HCT116 (cell line): ENCODE results near the gene ITPK1. TPM values are rescaled to one million over a fixed set of nuclear protein-coding genes. Genes with fewer than 3 reads are reported as not detected.

ENCODE experiments used
- ATAC-seq: fragments of 200-7000 bp; cut with Tn5 transposase; 2 replicates; pipeline ENCODE4 v1.9.1; 2020; ENCODE audit warnings: mild to moderate bottlenecking, moderate library complexity
- BruUV-seq: library from RNA; stranded (reverse); fragments of 400-500 nt; replicated peaks from 2 replicates; lab custom pipeline; 2021; lab: Mats Ljungman, UMichigan
- CTCF ChIA-PET: fragments of 300-600 bp; sonication (Branson Sonifier 250); formaldehyde crosslinking; loops from one replicate; lab custom pipeline; 2021; ENCODE audit warnings: antibody characterized with exemption; lab: Charles Lee
- POLR2A ChIA-PET: fragments of 300-600, 350-600 bp; sonication (Branson Sonifier 250); formaldehyde crosslinking; loops from one replicate; lab custom pipeline; 2021; ENCODE audit warnings: antibody characterized with exemption; lab: Charles Lee
- RAD21 ChIA-PET, 2 experiments: fragments of 300-600 bp; sonication (Branson Sonifier 250); formaldehyde crosslinking; loops; one replicate each; lab custom pipeline; 2023; ENCODE audit warnings: low total read pairs in 2 of 2; ENCODE audit not compliant: uncharacterized antibody in 2 of 2, unreplicated experiment in 2 of 2, low non-redundant PET in 1 of 2; lab: Charles Lee
- DNase-seq: peaks from one replicate; pipeline ENCODE4 v3.0.0-alpha.2; 2010; ENCODE audit warnings: low read depth, low spot score
- H2AFZ ChIP-seq: fragments of 200-600 bp; shearing (Covaris generic), sonication (generic); 2 replicates; pipeline ENCODE4 v1.6.1; 2017; ENCODE audit warnings: low read depth, mixed run types, mixed read lengths, antibody characterized with exemption, low read length; ENCODE audit not compliant: poor library complexity, severe bottlenecking
- H3K27ac ChIP-seq: 2 replicates; pipeline ENCODE4 v1.5.1; 2012; ENCODE audit warnings: low read depth, low read length
- H3K27me3 ChIP-seq: fragments of 200-600 bp; sonication (generic); 2 replicates; pipeline ENCODE4 v1.6.1; 2016; ENCODE audit warnings: mixed run types, low read length, mixed read lengths; ENCODE audit not compliant: insufficient read depth
- H3K36me3 ChIP-seq, 2 experiments: fragments of 200-500 bp in 1 of 2; fragments of 200-600 bp in 1 of 2; sonication (Bioruptor generic) in 1 of 2; sonication (generic) in 1 of 2; 2 replicates each; pipeline versions ENCODE4 v1.5.1 to v1.6.1; 2014 to 2016; ENCODE audit warnings: low read length in 2 of 2, inconsistent platforms in 1 of 2, mixed read lengths in 1 of 2, mixed run types in 1 of 2; ENCODE audit not compliant: insufficient read depth in 2 of 2, control insufficient read depth in 1 of 2
- H3K4me1 ChIP-seq, 2 experiments: fragments of 200-600 bp in 1 of 2; sonication (generic) in 1 of 2; 2 replicates each; pipeline versions ENCODE4 v1.5.1 to v1.6.1; 2012 to 2017; ENCODE audit warnings: low read length in 2 of 2, inconsistent platforms in 1 of 2, mild to moderate bottlenecking in 1 of 2, mixed read lengths in 1 of 2, mixed run types in 1 of 2, moderate library complexity in 1 of 2; ENCODE audit not compliant: insufficient read depth in 2 of 2, control insufficient read depth in 1 of 2
- H3K4me2 ChIP-seq: fragments of 200-600 bp; sonication (generic); 2 replicates; pipeline ENCODE4 v1.6.1; 2017; ENCODE audit warnings: mixed run types, low read length, mixed read lengths
- H3K4me3 ChIP-seq, 2 experiments: fragments of 200-600 bp in 1 of 2; sonication (generic) in 1 of 2; replicated peaks in 1 of 2; 2 replicates each; pipeline ENCODE4 v1.5.1; 2011 to 2016; ENCODE audit warnings: low read length in 2 of 2, control low read depth in 1 of 2, low read depth in 1 of 2, mild to moderate bottlenecking in 1 of 2, mixed read lengths in 1 of 2, mixed run types in 1 of 2
- H3K79me2 ChIP-seq: fragments of 200-600 bp; sonication (generic); 2 replicates; pipeline ENCODE4 v1.6.1; 2017; ENCODE audit warnings: mild to moderate bottlenecking, mixed run types, low read length, moderate library complexity, mixed read lengths; ENCODE audit not compliant: insufficient read depth
- H3K9ac ChIP-seq: fragments of 200-600 bp; sonication (generic); 2 replicates; pipeline ENCODE4 v1.6.1; 2016; ENCODE audit warnings: low read length, mixed read lengths
- H3K9me2 ChIP-seq: fragments of 200-600 bp; sonication (generic), shearing (Covaris generic); 2 replicates; pipeline ENCODE4 v1.6.1; 2017; ENCODE audit warnings: mixed run types, mild to moderate bottlenecking, moderate library complexity; ENCODE audit not compliant: insufficient read depth
- H3K9me3 ChIP-seq, 2 experiments: fragments of 200-500 bp in 1 of 2; fragments of 200-600 bp in 1 of 2; sonication (Bioruptor generic) in 1 of 2; sonication (generic) in 1 of 2; 2 replicates each; pipeline ENCODE4 v1.6.1; 2014 to 2017; ENCODE audit warnings: low read length in 2 of 2, mixed read lengths in 2 of 2, inconsistent platforms in 1 of 2, low read depth in 1 of 2, mild to moderate bottlenecking in 1 of 2, mixed run types in 1 of 2, moderate library complexity in 1 of 2; ENCODE audit not compliant: control insufficient read depth in 1 of 2, insufficient read depth in 1 of 2
- H4K20me1 ChIP-seq: fragments of 200-600 bp; sonication (generic), shearing (Covaris generic); 2 replicates; pipeline ENCODE4 v1.6.1; 2017; ENCODE audit warnings: mixed run types, mild to moderate bottlenecking, moderate library complexity; ENCODE audit not compliant: insufficient read depth
- EZH2 ChIP-seq: fragments of 200-600 bp; sonication (generic); IDR thresholded peaks from 2 replicates; pipeline ENCODE4 v1.6.1; 2017; ENCODE audit warnings: antibody characterized with exemption, mixed run types
- RAD21 ChIP-seq: IDR thresholded peaks from 2 replicates; pipeline ENCODE4 v1.6.1; 2012; ENCODE audit warnings: low read depth, mild to moderate bottlenecking
- YY1 ChIP-seq: IDR thresholded peaks from 2 replicates; pipeline ENCODE4 v1.6.1; 2011; ENCODE audit warnings: low read length, low read depth, moderate library complexity, mild to moderate bottlenecking; ENCODE audit not compliant: insufficient replicate concordance; ENCODE audit errors: extremely low read depth
- intact Hi-C: fragments of 100-400 bp; cut with micrococcal nuclease; formaldehyde crosslinking; loops from 2 replicates; pipeline ENCODE4 v1.10.0; 2022
- total RNA-seq: library from RNA; stranded (reverse); gene quantifications from one replicate; pipeline ENCODE4 v1.2.1, GENCODE V29; 2021; ENCODE audit not compliant: unreplicated experiment
- TF ChIP-seq, protein P1 (sequence below): IDR thresholded peaks from 2 replicates; pipeline ENCODE4 v1.6.1; 2011; ENCODE audit warnings: mild to moderate bottlenecking, low read length, moderate library complexity; ENCODE audit not compliant: insufficient replicate concordance; ENCODE audit errors: extremely low read depth

ITPK1 gene
- total RNA-seq, 1 experiment from 2014 or later: 70.2 TPM

DNA sequence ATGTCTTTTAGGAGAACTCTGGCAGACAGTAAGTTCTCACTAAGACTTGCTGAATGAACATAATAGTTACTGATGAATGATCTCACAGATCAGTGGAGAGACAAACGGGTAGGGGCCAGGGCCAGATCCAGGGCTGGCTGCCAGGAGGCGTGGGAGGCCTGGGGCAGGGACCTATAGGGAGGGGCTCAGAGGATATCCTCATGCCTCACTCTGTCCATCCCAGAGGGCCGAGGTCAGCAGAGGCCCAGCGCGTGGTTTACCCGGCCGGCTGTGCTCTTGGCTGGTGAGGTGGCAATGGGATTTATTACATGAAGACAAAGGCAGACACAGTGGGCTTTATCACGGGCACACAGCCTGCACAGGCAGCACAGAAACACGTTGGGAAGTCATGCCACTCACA is 107.3 kb downstream of the ITPK1 start (continued):
- TF ChIP-seq YY1: no peak
- TF ChIP-seq, all 23 proteins: peak for 0

- Histone ChIP-seq H3K9me3 (no peaks in the 10 kb centered on the region), H2AFZ (no peak overlapping the region), H3K27me3 (no peaks in the 10 kb centered on the region), H3K9me2 (no peaks in the 10 kb centered on the region), H3K4me1 (peaks cover 6 to 12% of the 10 kb centered on the region in 2 experiments; a peak in 2 of 4 replicates), H3K4me2 (no peak overlapping the region), H3K27ac (no peak overlapping the region), H3K9ac (no peak overlapping the region), H4K20me1 (no peaks in the 10 kb centered on the region), H3K4me3 (no peak overlapping the region), H3K79me2 (no peaks in the 10 kb centered on the region), H3K36me3 (no peaks in the 10 kb centered on the region)
- DNase-seq (no peak), ATAC-seq (peak; percentile 15; the same call in 1 of the 2 replicates)
- ChIA-PET POLR2A (no interaction called here), RAD21 (no interaction called here), CTCF (no interaction called here)
- no TSS peak for BruUV-seq
- TF ChIP-seq RAD21 (no peak), EZH2 (no peak)
- TF ChIP-seq, protein P1, sequence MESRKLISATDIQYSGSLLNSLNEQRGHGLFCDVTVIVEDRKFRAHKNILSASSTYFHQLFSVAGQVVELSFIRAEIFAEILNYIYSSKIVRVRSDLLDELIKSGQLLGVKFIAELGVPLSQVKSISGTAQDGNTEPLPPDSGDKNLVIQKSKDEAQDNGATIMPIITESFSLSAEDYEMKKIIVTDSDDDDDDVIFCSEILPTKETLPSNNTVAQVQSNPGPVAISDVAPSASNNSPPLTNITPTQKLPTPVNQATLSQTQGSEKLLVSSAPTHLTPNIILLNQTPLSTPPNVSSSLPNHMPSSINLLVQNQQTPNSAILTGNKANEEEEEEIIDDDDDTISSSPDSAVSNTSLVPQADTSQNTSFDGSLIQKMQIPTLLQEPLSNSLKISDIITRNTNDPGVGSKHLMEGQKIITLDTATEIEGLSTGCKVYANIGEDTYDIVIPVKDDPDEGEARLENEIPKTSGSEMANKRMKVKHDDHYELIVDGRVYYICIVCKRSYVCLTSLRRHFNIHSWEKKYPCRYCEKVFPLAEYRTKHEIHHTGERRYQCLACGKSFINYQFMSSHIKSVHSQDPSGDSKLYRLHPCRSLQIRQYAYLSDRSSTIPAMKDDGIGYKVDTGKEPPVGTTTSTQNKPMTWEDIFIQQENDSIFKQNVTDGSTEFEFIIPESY: no peak
- intact Hi-C loops: no loop called here
These were observed 108.3 kb downstream of the ITPK1 start for GRCh38 chr14:93007225-93007997.
